ENCODE results near the gene ZNF697.

GRCh38 chr1:119680723-119681122 is 32.7 kb upstream of the ZNF697 start:
- no peak for TF ChIP-seq POLR2A (IDR thresholded peaks at IDR 0.05)
- TF ChIP-seq, protein P1, sequence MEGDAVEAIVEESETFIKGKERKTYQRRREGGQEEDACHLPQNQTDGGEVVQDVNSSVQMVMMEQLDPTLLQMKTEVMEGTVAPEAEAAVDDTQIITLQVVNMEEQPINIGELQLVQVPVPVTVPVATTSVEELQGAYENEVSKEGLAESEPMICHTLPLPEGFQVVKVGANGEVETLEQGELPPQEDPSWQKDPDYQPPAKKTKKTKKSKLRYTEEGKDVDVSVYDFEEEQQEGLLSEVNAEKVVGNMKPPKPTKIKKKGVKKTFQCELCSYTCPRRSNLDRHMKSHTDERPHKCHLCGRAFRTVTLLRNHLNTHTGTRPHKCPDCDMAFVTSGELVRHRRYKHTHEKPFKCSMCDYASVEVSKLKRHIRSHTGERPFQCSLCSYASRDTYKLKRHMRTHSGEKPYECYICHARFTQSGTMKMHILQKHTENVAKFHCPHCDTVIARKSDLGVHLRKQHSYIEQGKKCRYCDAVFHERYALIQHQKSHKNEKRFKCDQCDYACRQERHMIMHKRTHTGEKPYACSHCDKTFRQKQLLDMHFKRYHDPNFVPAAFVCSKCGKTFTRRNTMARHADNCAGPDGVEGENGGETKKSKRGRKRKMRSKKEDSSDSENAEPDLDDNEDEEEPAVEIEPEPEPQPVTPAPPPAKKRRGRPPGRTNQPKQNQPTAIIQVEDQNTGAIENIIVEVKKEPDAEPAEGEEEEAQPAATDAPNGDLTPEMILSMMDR (IDR thresholded peaks at IDR 0.05): no peak
